ENCODE results near the gene ID1. TPM values are rescaled to one million over a fixed set of nuclear protein-coding genes. Genes with fewer than 3 reads are reported as not detected.

ID1 gene
- total and polyA plus RNA-seq, 2 of the 13 experiments (the other 11 are each of a cell fraction or from before 2014, with no cell fraction given), result 320 to 419 TPM

GRCh38 chr20:31587545-31588389 lies 17.3 kb upstream of the ID1 start (continued):
- peak; percentile 7; the same call in 1 of the 3 replicates for TF ChIP-seq MXI1 (IDR thresholded peaks at IDR 0.05; ENCODE audit: borderline replicate concordance, low read depth, low read length)
- TF ChIP-seq ZNF30 (CRISPR knock-in tag; IDR thresholded peaks at IDR 0.05), result 0 out of 2 replicates have a peak, but pooled peaks have one; percentile 27
- no peak; the same call in 1 of the 2 replicates for TF ChIP-seq ZNF746 (CRISPR knock-in tag; IDR thresholded peaks at IDR 0.05)
- no peak for TF ChIP-seq ZNF558 (CRISPR knock-in tag; IDR thresholded peaks at IDR 0.05; ENCODE audit: borderline replicate concordance)
- peak; percentile 88 for TF ChIP-seq ZFY (CRISPR knock-in tag; IDR thresholded peaks at IDR 0.05)
- peak; percentile 86 for TF ChIP-seq CREB3 (CRISPR knock-in tag; IDR thresholded peaks at IDR 0.05)
- TF ChIP-seq ZNF143 (CRISPR knock-in tag; IDR thresholded peaks at IDR 0.05), result peak; percentile 53
- no peak for TF ChIP-seq TEAD2 (CRISPR knock-in tag; IDR thresholded peaks at IDR 0.05)
- no peak for TF ChIP-seq ZKSCAN8 (CRISPR knock-in tag; IDR thresholded peaks at IDR 0.05; ENCODE audit: borderline replicate concordance)
- TF ChIP-seq THAP8 (CRISPR knock-in tag; IDR thresholded peaks at IDR 0.05; ENCODE audit: borderline replicate concordance), result no peak
- TF ChIP-seq ZNF281 (CRISPR knock-in tag; IDR thresholded peaks at IDR 0.05; ENCODE audit: borderline replicate concordance), result no peak
- peak; percentile 29; the same call in 1 of the 2 replicates for TF ChIP-seq ETV5 (CRISPR knock-in tag; IDR thresholded peaks at IDR 0.05; ENCODE audit: borderline replicate concordance)
- peak; percentile 89 for TF ChIP-seq AKAP8 (CRISPR knock-in tag; IDR thresholded peaks at IDR 0.05)
- TF ChIP-seq ZBTB38 (CRISPR knock-in tag; IDR thresholded peaks at IDR 0.05), result no peak; the same call in 1 of the 2 replicates
- 0 out of 2 replicates have a peak, but pooled peaks have one; percentile 8 for TF ChIP-seq MTERF4 (CRISPR knock-in tag; IDR thresholded peaks at IDR 0.05)
- TF ChIP-seq SRY (CRISPR knock-in tag; IDR thresholded peaks at IDR 0.05), result peak; percentile 46; the same call in 1 of the 2 replicates
- peak; percentile 89 for TF ChIP-seq ZNF687 (CRISPR knock-in tag; IDR thresholded peaks at IDR 0.05)
- TF ChIP-seq PTBP1 (IDR thresholded peaks at IDR 0.05; ENCODE audit: low read depth, low read length, poor library complexity, severe bottlenecking), result peak; percentile 23

Data from HepG2 (cell line).